Activated CD8-positive, alpha-beta memory T cell treated with anti-CD3 and anti-CD28 coated beads, Interleukin-2, amount 10 ng/mL, durations not matched to agents 7 days and 5 days (primary cell): Measurements from ENCODE around the gene CCDC178. TPM values are rescaled to one million over a fixed set of nuclear protein-coding genes. Genes with fewer than 3 reads are reported as not detected.

Experiments used
- ATAC-seq: fragments of 150-1000 bp; cut with Tn5 transposase; one replicate; pipeline ENCODE4 v1.10.0; 2021; ENCODE audit warnings: moderate library complexity
- CTCF ChIA-PET: fragments of 350-600 bp; sonication (Branson Sonifier 250); formaldehyde crosslinking; loops from one replicate; lab custom pipeline; 2021; ENCODE audit warnings: antibody characterized with exemption; lab: Charles Lee
- DNase-seq: peaks from one replicate; pipeline ENCODE4 v3.0.0-alpha.2; 2020
- H3K27ac Mint-ChIP-seq: one replicate; pipeline ENCODE4 v1.8.0; 2021; ENCODE audit warnings: mild to moderate bottlenecking, mixed read lengths
- H3K27me3 Mint-ChIP-seq: one replicate; pipeline ENCODE4 v1.8.0; 2021; ENCODE audit warnings: mixed read lengths
- H3K36me3 Mint-ChIP-seq: one replicate; pipeline ENCODE4 v1.8.0; 2021; ENCODE audit warnings: mild to moderate bottlenecking, mixed read lengths
- H3K4me1 Mint-ChIP-seq: one replicate; pipeline ENCODE4 v1.8.0; 2021; ENCODE audit warnings: mixed read lengths
- H3K4me3 Mint-ChIP-seq: one replicate; pipeline ENCODE4 v1.8.0; 2021; ENCODE audit warnings: mild to moderate bottlenecking, moderate library complexity, mixed read lengths
- H3K9me3 Mint-ChIP-seq: one replicate; pipeline ENCODE4 v1.8.0; 2022; ENCODE audit warnings: low read depth, mixed read lengths
- total RNA-seq, 2 experiments: library from RNA; stranded (reverse); gene quantifications; one replicate each; pipeline ENCODE4 v1.2.3, GENCODE V29; 2021

CCDC178 gene, protein sequence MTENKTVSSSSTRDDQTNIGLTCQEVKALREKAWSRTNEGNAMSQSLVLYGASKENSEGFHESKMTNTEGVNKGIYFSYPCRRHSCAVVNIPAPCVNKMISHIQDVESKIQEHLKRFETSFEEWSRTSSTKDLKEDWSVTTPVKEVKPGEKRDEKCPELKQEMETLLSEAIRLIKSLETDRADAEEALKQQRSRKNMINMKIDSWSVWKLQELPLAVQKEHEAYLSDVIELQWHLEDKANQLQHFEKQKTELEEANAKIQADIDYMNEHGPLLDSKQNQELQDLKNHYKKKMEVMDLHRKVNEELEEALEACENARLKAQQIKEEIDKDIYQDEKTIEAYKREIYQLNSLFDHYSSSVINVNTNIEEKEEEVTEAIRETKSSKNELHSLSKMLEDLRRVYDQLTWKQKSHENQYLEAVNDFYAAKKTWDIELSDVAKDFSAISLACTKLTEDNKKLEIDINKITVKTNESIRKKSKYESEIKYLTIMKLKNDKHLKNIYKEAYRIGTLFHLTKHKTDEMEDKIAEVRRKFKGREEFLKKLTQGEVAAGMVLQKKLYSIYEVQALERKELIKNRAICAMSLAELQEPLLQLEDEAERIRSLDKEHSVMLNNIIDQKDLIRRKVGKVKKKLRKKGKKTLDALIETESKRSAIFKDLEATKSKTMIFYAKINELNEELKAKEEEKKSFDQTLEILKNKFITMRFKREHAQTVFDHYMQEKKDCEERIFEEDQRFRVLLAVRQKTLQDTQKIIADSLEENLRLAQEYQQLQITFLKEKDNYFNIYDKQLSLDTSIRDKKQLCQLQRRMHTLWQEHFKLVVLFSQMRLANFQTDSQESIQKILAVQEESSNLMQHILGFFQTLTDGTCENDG
- not detected for total RNA-seq

DNA sequence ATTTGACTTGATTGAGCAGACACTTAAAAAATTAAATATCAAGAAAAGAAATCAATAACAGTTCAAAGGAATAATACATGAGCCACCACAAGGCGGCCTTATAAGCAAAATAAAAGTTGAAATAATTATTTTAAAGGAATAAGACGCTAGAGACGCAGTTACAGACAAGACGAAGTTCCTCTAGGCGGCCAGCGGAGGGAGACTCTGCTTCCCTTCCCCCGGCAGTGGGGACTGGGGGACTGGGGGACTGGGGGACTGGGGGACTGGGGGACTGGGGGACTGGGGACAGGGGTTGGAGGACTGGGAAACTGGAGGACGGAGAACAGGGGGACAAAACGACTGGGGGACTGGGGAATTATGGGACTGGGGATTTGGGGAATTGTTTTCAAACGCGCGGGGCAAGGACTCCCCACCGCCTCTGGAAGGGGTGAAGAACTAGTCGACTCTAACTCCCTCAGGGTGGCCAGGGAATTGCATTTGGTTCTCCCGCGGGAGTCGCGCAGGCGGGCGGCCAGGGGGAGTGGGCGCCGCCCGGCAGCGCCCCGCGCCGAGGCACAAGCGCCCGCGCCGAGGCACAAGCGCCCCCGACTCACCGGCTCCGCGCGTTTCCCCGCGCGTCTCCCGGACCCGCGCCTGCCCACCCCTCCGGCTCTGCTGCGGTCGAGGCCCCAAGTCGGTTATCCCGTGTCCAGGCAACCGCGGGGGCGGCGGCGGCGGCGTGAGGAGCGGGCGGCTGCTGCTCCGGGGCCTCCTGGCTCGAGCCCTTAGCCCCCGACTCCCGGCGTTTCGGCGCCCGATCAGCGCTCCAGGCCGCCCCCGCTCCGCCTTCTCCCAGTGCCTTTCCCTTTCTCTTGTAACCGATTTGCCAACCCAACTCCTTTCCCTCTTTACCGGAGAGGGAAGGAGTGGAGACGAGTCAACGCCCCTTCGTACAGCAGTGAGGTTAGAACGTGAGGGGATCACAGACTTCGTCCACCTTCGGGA is at the start of gene CCDC178:
Gene CCDC178, minus strand, starts transcription at position 662 of the 984 bp plus-strand sequence. CDS start 28,633 bp downstream, outside the sequence.
- Mint-ChIP-seq H3K4me1 (no peaks in the 10 kb centered on the region), H3K9me3 (peaks cover 5% of the 10 kb centered on the region), H3K27ac (no peak within 1 kb of the TSS), H3K36me3 (peaks cover 2% of the 10 kb centered on the region), H3K4me3 (no peak within 1 kb of the TSS), H3K27me3 (peaks cover 14% of the 10 kb centered on the region)
- ATAC-seq (no peak), DNase-seq (no peak)
- CTCF ChIA-PET = no interaction called here

DNA sequence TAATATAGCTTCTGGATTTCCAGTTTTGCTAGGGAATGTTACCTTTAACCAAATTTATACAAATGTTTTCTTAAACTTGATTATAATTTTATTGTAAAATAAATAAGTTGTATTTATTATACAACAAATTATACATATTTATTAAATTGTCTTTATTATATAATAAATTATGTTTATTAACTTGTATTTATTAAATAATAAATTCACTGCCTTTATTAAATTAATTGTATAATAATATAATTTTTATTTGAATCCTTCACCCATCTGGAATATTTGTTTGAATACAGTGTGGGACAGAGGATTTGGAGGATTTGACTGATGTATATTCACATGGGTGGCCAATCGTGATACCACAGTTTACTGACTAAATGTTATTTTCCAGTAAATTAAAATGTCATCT is 43.4 kb upstream of the CCDC178 start:
- Mint-ChIP-seq H3K9me3 (peaks cover 5% of the 10 kb centered on the region), H3K27me3 (no peaks in the 10 kb centered on the region), H3K4me1 (no peaks in the 10 kb centered on the region), H3K36me3 (no peaks in the 10 kb centered on the region), H3K4me3 (no peak overlapping the region), H3K27ac (no peak overlapping the region)
- no peak for DNase-seq
- no peak for ATAC-seq
- CTCF ChIA-PET = no interaction called here

DNA sequence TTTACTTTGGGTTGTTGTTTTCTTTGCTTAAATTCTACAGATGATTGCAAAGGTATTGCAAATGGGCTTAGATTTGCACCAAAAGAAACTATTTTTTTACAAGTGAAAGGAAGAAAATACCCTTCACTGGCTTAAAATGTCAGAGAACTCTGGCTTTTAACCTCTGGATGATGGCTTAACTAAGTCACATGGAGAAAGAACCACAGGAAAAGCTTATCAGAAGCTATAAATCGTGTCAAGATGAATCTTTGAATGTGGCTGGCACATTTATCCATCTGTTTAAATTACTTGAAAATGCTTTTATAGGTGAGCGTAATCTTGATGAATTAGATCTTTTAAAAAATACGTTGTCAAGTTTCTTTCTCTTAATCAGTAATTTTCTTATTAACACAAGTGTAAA is 32.0 kb upstream of the CCDC178 start:
- Mint-ChIP-seq H3K27ac (no peak overlapping the region), H3K27me3 (no peaks in the 10 kb centered on the region), H3K4me3 (no peak overlapping the region), H3K9me3 (peaks cover 1% of the 10 kb centered on the region), H3K36me3 (no peaks in the 10 kb centered on the region), H3K4me1 (no peaks in the 10 kb centered on the region)
- no peak for DNase-seq
- no peak for ATAC-seq
- CTCF ChIA-PET = no interaction called here

DNA sequence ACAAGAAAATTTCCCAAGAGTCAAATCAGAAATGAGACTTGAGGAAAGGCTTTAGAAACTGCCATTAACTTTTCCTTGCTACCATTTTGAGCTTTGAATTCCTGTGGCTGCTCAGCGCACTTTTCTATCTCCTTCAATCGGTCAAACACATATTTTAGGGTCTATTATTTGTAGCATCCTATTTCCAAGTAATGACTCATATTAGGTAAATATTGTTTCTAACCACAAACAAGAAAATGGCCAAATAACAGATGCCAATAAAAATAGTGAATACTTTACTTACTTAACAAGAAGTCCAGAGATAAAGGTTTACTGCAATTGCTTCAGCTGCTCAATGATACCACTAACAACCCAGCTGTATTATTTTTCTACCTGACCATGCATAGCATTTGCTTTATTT is 29.7 kb upstream of the CCDC178 start:
- ATAC-seq = no peak
- no peaks in the 10 kb centered on the region for H3K27me3 Mint-ChIP-seq
- no peak overlapping the region for H3K4me3 Mint-ChIP-seq
- no peaks in the 10 kb centered on the region for H3K36me3 Mint-ChIP-seq
- peaks cover 8% of the 10 kb centered on the region for H3K9me3 Mint-ChIP-seq
- CTCF ChIA-PET = no interaction called here
- H3K4me1 Mint-ChIP-seq = no peaks in the 10 kb centered on the region
- no peak overlapping the region for H3K27ac Mint-ChIP-seq
- no peak for DNase-seq

DNA sequence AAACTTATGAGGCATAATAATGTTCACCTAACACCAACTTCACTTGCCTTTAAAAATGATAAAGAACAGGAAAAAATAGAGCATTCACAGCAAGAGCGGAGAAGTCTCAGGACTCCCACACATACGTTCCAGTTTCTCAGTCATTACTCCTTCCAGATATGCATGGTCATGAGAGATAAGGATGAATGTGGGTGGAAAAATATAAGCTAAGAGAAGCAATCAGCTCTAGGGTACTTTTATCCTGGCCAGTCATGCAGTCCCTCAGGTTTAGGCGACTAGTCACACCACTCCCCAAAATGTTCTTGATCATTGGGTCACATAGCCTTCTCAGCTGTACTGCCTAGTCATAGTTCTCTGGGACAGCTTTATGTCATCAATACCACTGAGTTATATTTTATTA is 29.2 kb upstream of the CCDC178 start:
- no peaks in the 10 kb centered on the region for H3K4me1 Mint-ChIP-seq
- H3K27me3 Mint-ChIP-seq = no peaks in the 10 kb centered on the region
- CTCF ChIA-PET = no interaction called here
- peaks cover 11% of the 10 kb centered on the region for H3K9me3 Mint-ChIP-seq
- no peak overlapping the region for H3K4me3 Mint-ChIP-seq
- H3K27ac Mint-ChIP-seq = no peak overlapping the region
- no peaks in the 10 kb centered on the region for H3K36me3 Mint-ChIP-seq
- ATAC-seq (no peak), DNase-seq (no peak)

DNA sequence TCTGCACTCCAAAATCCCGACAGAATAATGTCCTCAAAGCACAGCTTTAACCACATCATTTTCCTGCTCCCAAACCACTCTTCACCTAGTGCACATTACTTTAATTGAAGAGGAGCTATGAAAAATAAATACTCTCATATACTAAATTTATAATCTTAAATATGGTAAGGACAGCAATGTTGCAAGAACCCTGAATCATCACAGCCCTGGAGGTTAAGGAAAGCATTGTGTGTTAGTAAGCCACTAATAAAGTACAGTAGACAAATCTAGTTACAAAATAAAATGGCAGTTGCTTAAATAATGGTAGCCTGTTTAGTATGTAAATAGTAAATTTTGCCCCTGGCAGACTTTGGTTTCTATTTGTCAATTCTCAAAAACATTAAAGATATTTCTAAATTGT is 27.0 kb upstream of the CCDC178 start:
- no peaks in the 10 kb centered on the region for H3K27me3 Mint-ChIP-seq
- H3K27ac Mint-ChIP-seq = no peak overlapping the region
- ATAC-seq (no peak), DNase-seq (no peak)
- H3K4me3 Mint-ChIP-seq = no peak overlapping the region
- peaks cover 12% of the 10 kb centered on the region for H3K9me3 Mint-ChIP-seq
- CTCF ChIA-PET = no interaction called here
- H3K4me1 Mint-ChIP-seq = no peaks in the 10 kb centered on the region
- H3K36me3 Mint-ChIP-seq = no peaks in the 10 kb centered on the region

DNA sequence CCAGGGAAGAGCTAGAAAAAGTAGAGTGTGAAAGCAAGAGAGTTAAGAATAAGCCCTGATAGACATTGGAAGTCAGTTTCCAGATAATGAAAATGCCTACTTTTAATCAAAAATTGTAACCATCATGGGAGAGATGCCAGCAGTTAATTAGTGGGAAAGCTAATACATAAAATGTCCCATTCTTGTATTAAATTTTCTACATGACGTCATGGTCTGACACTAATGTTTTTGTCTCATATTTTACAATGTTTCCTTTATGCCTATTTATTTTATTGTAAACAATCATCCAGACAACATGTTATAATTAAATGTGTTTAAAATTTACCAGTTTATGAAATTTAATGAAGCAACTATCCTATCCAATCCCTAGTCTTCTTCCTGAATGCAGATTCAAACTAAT is 26.3 kb upstream of the CCDC178 start:
- H3K27me3 Mint-ChIP-seq = no peaks in the 10 kb centered on the region
- CTCF ChIA-PET = no interaction called here
- no peak for DNase-seq
- peaks cover 16% of the 10 kb centered on the region for H3K9me3 Mint-ChIP-seq
- ATAC-seq = no peak
- H3K4me1 Mint-ChIP-seq = no peaks in the 10 kb centered on the region
- no peaks in the 10 kb centered on the region for H3K36me3 Mint-ChIP-seq
- no peak overlapping the region for H3K27ac Mint-ChIP-seq
- H3K4me3 Mint-ChIP-seq = no peak overlapping the region

DNA sequence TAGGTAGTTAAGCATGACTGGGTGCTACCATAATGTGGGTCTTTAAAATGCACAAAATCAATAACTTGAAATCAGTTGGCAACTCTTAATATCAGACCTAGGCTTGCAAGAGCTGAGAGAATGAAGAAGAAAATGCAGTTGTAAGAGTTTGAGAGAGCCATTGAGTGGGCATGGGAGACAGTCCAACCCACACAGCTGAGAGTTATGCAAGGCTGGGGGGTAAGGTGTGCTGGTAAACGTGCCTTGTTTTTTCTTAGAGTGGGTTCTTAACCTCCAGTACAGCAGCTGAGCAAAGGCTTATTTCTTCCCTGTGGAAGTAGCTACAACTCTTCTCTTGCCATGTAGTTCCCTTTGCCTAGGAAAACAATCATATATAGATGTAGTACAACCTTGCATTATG is 20.2 kb upstream of the CCDC178 start:
- CTCF ChIA-PET = no interaction called here
- no peak overlapping the region for H3K27ac Mint-ChIP-seq
- ATAC-seq = no peak
- H3K36me3 Mint-ChIP-seq = no peaks in the 10 kb centered on the region
- DNase-seq = no peak
- H3K27me3 Mint-ChIP-seq = no peaks in the 10 kb centered on the region
- peaks cover 16% of the 10 kb centered on the region for H3K9me3 Mint-ChIP-seq
- no peaks in the 10 kb centered on the region for H3K4me1 Mint-ChIP-seq
- H3K4me3 Mint-ChIP-seq = no peak overlapping the region

DNA sequence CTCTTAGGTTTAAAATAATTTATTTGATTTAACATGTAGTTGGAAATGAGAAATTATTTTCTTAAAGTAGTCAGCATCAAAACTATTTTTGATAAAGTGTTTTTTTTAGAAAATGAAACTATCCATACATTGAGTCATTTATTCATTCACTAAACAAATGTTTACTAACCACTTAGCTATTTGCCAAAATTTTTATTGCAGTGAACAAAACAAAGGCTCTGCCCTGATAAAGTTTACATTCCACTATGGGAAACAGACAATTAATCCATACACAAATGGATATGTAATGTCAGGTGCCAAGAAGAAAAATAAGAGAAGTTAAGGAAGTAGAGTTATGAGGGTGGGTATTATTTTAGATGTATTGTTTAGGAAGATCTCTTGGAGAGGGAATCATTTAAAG is 19.1 kb upstream of the CCDC178 start:
- ATAC-seq (no peak), DNase-seq (no peak)
- Mint-ChIP-seq H3K4me3 (no peak overlapping the region), H3K27ac (no peak overlapping the region), H3K27me3 (no peaks in the 10 kb centered on the region), H3K4me1 (no peaks in the 10 kb centered on the region), H3K9me3 (peaks cover 14% of the 10 kb centered on the region), H3K36me3 (no peaks in the 10 kb centered on the region)
- CTCF ChIA-PET = no interaction called here

DNA sequence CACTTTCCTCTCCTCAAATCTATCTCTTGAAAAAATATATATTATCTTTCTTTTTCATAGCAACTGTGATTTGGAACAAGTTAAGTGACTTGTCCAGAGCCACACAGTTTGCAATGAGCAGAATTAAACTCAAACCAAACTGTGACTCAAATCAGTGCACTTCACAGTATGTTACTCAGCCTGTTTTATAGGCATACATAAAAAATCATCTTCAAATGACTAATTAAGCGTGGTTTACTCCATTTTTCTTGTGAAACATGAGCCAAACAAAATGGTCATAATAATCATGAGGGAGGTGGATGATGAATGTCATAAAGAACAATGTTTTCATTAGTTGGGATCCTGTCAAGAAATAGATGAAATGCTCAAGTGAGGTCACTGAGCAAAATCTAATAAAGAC is 6.1 kb upstream of the CCDC178 start:
- CTCF ChIA-PET = no interaction called here
- Mint-ChIP-seq H3K27ac (no peak overlapping the region), H3K4me1 (no peaks in the 10 kb centered on the region), H3K36me3 (no peaks in the 10 kb centered on the region), H3K4me3 (no peak overlapping the region), H3K9me3 (peaks cover under 1% of the 10 kb centered on the region), H3K27me3 (peaks cover under 1% of the 10 kb centered on the region)
- no peak for DNase-seq
- ATAC-seq = no peak

DNA sequence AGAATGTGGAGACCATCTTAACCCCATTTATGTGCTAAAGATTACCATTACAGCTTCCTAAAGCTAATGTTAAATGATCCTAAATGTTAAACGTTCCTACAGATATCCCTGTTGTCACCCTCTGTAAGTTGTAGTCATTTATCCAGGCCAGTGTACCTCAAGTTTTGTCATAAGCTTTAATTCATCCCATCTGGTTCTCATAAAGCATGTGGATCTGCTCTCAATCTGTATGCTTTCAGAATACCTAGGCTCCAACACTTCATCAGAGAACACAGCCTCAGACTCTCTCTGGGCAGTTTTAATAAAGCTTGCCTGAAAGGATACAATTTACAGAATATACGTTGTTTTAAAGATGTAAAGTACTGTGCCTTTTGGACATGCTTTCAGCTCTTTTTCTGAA is 4.2 kb upstream of the CCDC178 start:
- Mint-ChIP-seq H3K4me3 (no peak overlapping the region), H3K27me3 (peaks cover 11% of the 10 kb centered on the region), H3K4me1 (no peaks in the 10 kb centered on the region), H3K36me3 (peaks cover 2% of the 10 kb centered on the region), H3K27ac (no peak overlapping the region), H3K9me3 (peaks cover 2% of the 10 kb centered on the region)
- ATAC-seq (no peak), DNase-seq (no peak)
- CTCF ChIA-PET = no interaction called here

DNA sequence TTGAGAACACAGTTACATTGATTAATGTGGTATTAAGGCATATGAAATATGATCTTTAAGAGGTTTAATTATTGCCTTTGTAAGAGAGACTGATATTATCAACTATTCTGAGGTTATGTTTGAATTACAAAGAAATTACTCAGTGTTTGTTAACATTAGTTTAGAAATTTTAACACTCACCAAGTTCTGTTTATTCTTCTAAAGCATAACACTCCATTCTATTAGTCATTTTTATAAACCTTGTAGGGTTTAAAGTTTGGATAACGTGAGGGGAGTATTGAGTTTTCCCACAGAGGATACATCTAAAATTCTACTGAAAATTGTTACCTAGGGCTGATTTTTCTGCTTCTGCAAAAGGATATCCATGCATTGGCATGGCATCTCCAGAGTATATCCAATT is 7.7 kb downstream of the CCDC178 start:
- no peaks in the 10 kb centered on the region for H3K36me3 Mint-ChIP-seq
- ATAC-seq = no peak
- H3K27me3 Mint-ChIP-seq = no peaks in the 10 kb centered on the region
- no peak for DNase-seq
- CTCF ChIA-PET = no interaction called here
- no peak overlapping the region for H3K27ac Mint-ChIP-seq
- no peaks in the 10 kb centered on the region for H3K4me1 Mint-ChIP-seq
- H3K4me3 Mint-ChIP-seq = no peak overlapping the region
- H3K9me3 Mint-ChIP-seq = no peaks in the 10 kb centered on the region

DNA sequence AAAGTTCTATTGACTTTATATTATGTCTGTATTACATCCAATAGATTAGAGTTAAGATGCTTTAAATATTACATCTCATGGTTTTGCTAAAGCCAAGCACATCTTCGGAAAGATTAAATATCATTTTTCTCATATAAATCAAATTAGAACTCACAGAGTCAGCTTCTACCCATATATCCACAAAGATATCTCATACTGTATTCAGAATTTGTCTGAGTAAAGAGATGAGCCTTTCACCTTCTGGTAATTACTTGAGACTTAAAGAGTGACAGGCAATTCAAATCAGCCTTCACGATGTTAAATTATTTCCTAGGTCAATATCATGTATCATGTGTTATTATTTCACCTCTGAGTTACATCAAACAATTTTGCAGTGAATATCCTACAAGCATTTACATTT is 13.0 kb downstream of the CCDC178 start:
- H3K27me3 Mint-ChIP-seq = no peaks in the 10 kb centered on the region
- CTCF ChIA-PET = no interaction called here
- no peak for ATAC-seq
- no peak for DNase-seq
- no peaks in the 10 kb centered on the region for H3K4me1 Mint-ChIP-seq
- no peak overlapping the region for H3K27ac Mint-ChIP-seq
- H3K36me3 Mint-ChIP-seq = no peaks in the 10 kb centered on the region
- H3K4me3 Mint-ChIP-seq = no peak overlapping the region
- peaks cover 7% of the 10 kb centered on the region for H3K9me3 Mint-ChIP-seq
